CD14-positive monocyte (primary cell): ENCODE results near the gene DDHD1. TPM values are rescaled to one million over a fixed set of nuclear protein-coding genes. Genes with fewer than 3 reads are reported as not detected.
"Not testable (repeated sequence)": the region's sequence is repeated elsewhere in the genome, so short reads cannot be mapped to it uniquely, and the experiment has no call there.

Source experiments
- DNase-seq, 3 donors: peaks; one replicate each; pipeline ENCODE4 v3.0.0-alpha.2; 2011 to 2022
- H2AFZ ChIP-seq: 2 replicates; pipeline ENCODE4 v1.6.0; 2012; ENCODE audit warnings: mild to moderate bottlenecking, low read depth, low read length, inconsistent platforms; ENCODE audit not compliant: insufficient read depth, poor library complexity, severe bottlenecking
- H3K27ac ChIP-seq, 2 donors: 1 replicate in 1 of 2; 2 replicates in 1 of 2; pipeline ENCODE4 v1.5.1; 2012 to 2013; ENCODE audit warnings: low read length in 2 of 2, control low read depth in 1 of 2, inconsistent platforms in 1 of 2, low read depth in 1 of 2, mild to moderate bottlenecking in 1 of 2
- H3K27me3 ChIP-seq, 2 donors: one replicate each; pipeline versions ENCODE4 v1.6.0 to v1.6.1; 2011 to 2013; ENCODE audit warnings: low read length in 2 of 2; ENCODE audit not compliant: control insufficient read depth in 2 of 2, insufficient read depth in 2 of 2
- H3K36me3 ChIP-seq, 2 donors: replicated peaks in 1 of 2; 1 replicate in 1 of 2; 2 replicates in 1 of 2; pipeline versions ENCODE4 v1.5.1 to v1.6.1; 2012 to 2013; ENCODE audit warnings: low read length in 2 of 2, control low read depth in 1 of 2, inconsistent platforms in 1 of 2, mild to moderate bottlenecking in 1 of 2; ENCODE audit not compliant: insufficient read depth in 2 of 2, control insufficient read depth in 1 of 2
- H3K4me1 ChIP-seq, 2 donors: 1 replicate in 1 of 2; 2 replicates in 1 of 2; pipeline versions ENCODE4 v1.5.1 to v1.6.1; 2012 to 2013; ENCODE audit warnings: low read length in 2 of 2, control low read depth in 1 of 2, inconsistent platforms in 1 of 2, mild to moderate bottlenecking in 1 of 2, moderate library complexity in 1 of 2; ENCODE audit not compliant: insufficient read depth in 2 of 2, control insufficient read depth in 1 of 2
- H3K4me2 ChIP-seq: replicated peaks from 2 replicates; pipeline ENCODE3; 2012; ENCODE audit warnings: low read length, moderate library complexity, mild to moderate bottlenecking; ENCODE audit not compliant: poor library complexity, severe bottlenecking; ENCODE audit errors: extremely low read depth
- H3K4me3 ChIP-seq, 3 experiments: fragments of 200-600 bp in 1 of 3; sonication (generic) in 1 of 3; replicated peaks in 1 of 3; 1 replicate in 2 of 3; 2 replicates in 1 of 3; pipeline ENCODE4 v1.5.1; 2011 to 2013; ENCODE audit warnings: low read length in 3 of 3, mild to moderate bottlenecking in 3 of 3, control low read depth in 2 of 3, low read depth in 2 of 3, inconsistent platforms in 1 of 3, moderate library complexity in 1 of 3
- H3K79me2 ChIP-seq: 2 replicates; pipeline ENCODE4 v1.6.0; 2012; ENCODE audit warnings: mild to moderate bottlenecking, control low read depth, inconsistent platforms, low read length, moderate library complexity; ENCODE audit not compliant: insufficient read depth
- H3K9ac ChIP-seq: 2 replicates; pipeline ENCODE4 v1.6.0; 2017; ENCODE audit warnings: low read length, mild to moderate bottlenecking; ENCODE audit not compliant: insufficient read depth, poor library complexity, severe bottlenecking
- H3K9me3 ChIP-seq, 2 donors: replicated peaks in 1 of 2; 1 replicate in 1 of 2; 2 replicates in 1 of 2; pipeline versions ENCODE4 v1.5.1 to v1.6.1; 2012 to 2013; ENCODE audit warnings: low read length in 2 of 2, control low read depth in 1 of 2; ENCODE audit not compliant: control insufficient read depth in 1 of 2, insufficient read depth in 1 of 2
- H4K20me1 ChIP-seq: 2 replicates; pipeline ENCODE4 v1.6.0; 2012; ENCODE audit warnings: mild to moderate bottlenecking, low read length, control low read depth, moderate library complexity; ENCODE audit not compliant: insufficient read depth
- H3K27ac Mint-ChIP-seq, 7 donors: one replicate each; pipeline ENCODE4 v1.8.0; 2020; ENCODE audit warnings: mild to moderate bottlenecking in 7 of 7, mixed read lengths in 7 of 7, moderate library complexity in 6 of 7, inconsistent platforms in 2 of 7
- H3K27me3 Mint-ChIP-seq, 3 donors: one replicate each; pipeline ENCODE4 v1.8.0; 2021 to 2022; ENCODE audit warnings: low read depth in 3 of 3, mild to moderate bottlenecking in 3 of 3, mixed read lengths in 3 of 3, moderate library complexity in 3 of 3, inconsistent platforms in 1 of 3
- H3K36me3 Mint-ChIP-seq, 2 donors: one replicate each; pipeline ENCODE4 v1.8.0; 2020; ENCODE audit warnings: mixed read lengths in 2 of 2, inconsistent platforms in 1 of 2, mild to moderate bottlenecking in 1 of 2
- H3K4me1 Mint-ChIP-seq: one replicate; pipeline ENCODE4 v1.8.0; 2020; ENCODE audit warnings: mild to moderate bottlenecking, mixed read lengths
- H3K4me3 Mint-ChIP-seq, 2 donors: one replicate each; pipeline ENCODE4 v1.8.0; 2020; ENCODE audit warnings: mild to moderate bottlenecking in 2 of 2, mixed read lengths in 2 of 2, moderate library complexity in 1 of 2
- H3K9me3 Mint-ChIP-seq, 7 donors: one replicate each; pipeline ENCODE4 v1.8.0; 2020 to 2022; ENCODE audit warnings: mixed read lengths in 7 of 7, mild to moderate bottlenecking in 6 of 7, moderate library complexity in 6 of 7, inconsistent platforms in 2 of 7
- CTCF ChIP-seq: fragments of 200-600 bp; IDR thresholded peaks from one replicate; pipeline ENCODE4 v1.8.0; 2022; ENCODE audit warnings: antibody characterized with exemption, mild to moderate bottlenecking
- WGBS: methylation state at CpG from one replicate; pipeline ENCODE4 v1.1.5; 2013; ENCODE audit warnings: missing lambda C conversion rate; ENCODE audit not compliant: insufficient coverage; 5-methylcytosine and 5-hydroxymethylcytosine counted together
- intact Hi-C, 2 donors: fragments of 100-400 bp; cut with micrococcal nuclease; formaldehyde crosslinking; loops; one replicate each; pipeline versions ENCODE4 v1.15.0 to v1.15.1; 2023
- polyA plus RNA-seq, 3 donors: library from polyadenylated mRNA; depleted of rRNA in 1 of 3; unstranded in 2 of 3; stranded (reverse) in 1 of 3; fragments of 300-500 nt in 2 of 3; fragments of >200 nt in 1 of 3; fragmentation: Illumina TruSeq in 2 of 3; gene quantifications; 1 replicate in 2 of 3; 2 replicates in 1 of 3; pipeline ENCODE4 v1.2.3, GENCODE V29; 2012 to 2021

DDHD1 gene
- polyA plus RNA-seq, 3 donors: 2.2 to 7.0 (median 3.1) TPM

GRCh38 chr14:53093206-53093605 is 59.9 kb downstream of the DDHD1 start:
- Mint-ChIP-seq H3K4me1 (no peaks in the 10 kb centered on the region), H3K36me3 (peaks cover 12 to 15% of the 10 kb centered on the region in 2 donors)
- no peaks in the 10 kb centered on the region for H3K27me3 ChIP-seq

GRCh38 chr14:53090853-53091252 is 62.3 kb downstream of the DDHD1 start:
- H3K4me3 Mint-ChIP-seq: no peak overlapping the region
- no CpG with 5 or more reads among the region's 2 CpGs for WGBS
- Histone ChIP-seq H3K9ac (no peak overlapping the region), H3K27ac (no peak overlapping the region), H3K4me2 (no peak overlapping the region), H4K20me1 (no peaks in the 10 kb centered on the region), H3K4me3 (no peak overlapping the region), H2AFZ (no peak overlapping the region), H3K4me1 (no peaks in the 10 kb centered on the region), H3K79me2 (no peaks in the 10 kb centered on the region), H3K36me3 (peaks cover 4 to 13% of the 10 kb centered on the region in 2 donors), H3K9me3 (no peaks in the 10 kb centered on the region), H3K27me3 (no peaks in the 10 kb centered on the region)
- H3K27me3 Mint-ChIP-seq: no peaks in the 10 kb centered on the region
- H3K27ac Mint-ChIP-seq: no peak overlapping the region
- no peaks in the 10 kb centered on the region for H3K4me1 Mint-ChIP-seq
- intact Hi-C loops: no loop called here
- no peak for DNase-seq
- H3K36me3 Mint-ChIP-seq: peaks cover 15 to 21% of the 10 kb centered on the region in 2 donors
- peaks cover 0 to 14% (median 9%) of the 10 kb centered on the region in 7 donors for H3K9me3 Mint-ChIP-seq
- no peak for TF ChIP-seq CTCF

More at GRCh38 chr14:53093206-53093605, 59.9 kb downstream of the DDHD1 start:
- Mint-ChIP-seq H3K27me3 (no peaks in the 10 kb centered on the region), H3K9me3 (peaks cover 0 to 13% (median 5%) of the 10 kb centered on the region in 7 donors), H3K4me3 (no peak overlapping the region), H3K27ac (no peak overlapping the region)
- H3K4me1 ChIP-seq: no peaks in the 10 kb centered on the region
- H3K9me3 ChIP-seq: no peaks in the 10 kb centered on the region
- H3K9ac ChIP-seq: no peak overlapping the region
- no peak overlapping the region for H3K4me3 ChIP-seq
- DNase-seq: no peak
- no peak overlapping the region for H3K27ac ChIP-seq
- no peak overlapping the region for H3K4me2 ChIP-seq
- no CpG with 5 or more reads among the region's 1 CpG for WGBS
- intact Hi-C loops: no loop called here
- TF ChIP-seq CTCF: no peak
- no peaks in the 10 kb centered on the region for H4K20me1 ChIP-seq
- no peaks in the 10 kb centered on the region for H3K79me2 ChIP-seq
- H3K36me3 ChIP-seq: peaks cover 4 to 13% of the 10 kb centered on the region in 2 donors
- H2AFZ ChIP-seq: no peak overlapping the region

GRCh38 chr14:53084954-53085353 is 68.2 kb downstream of the DDHD1 start:
- DNase-seq, H3K27ac Mint-ChIP-seq, H3K9ac ChIP-seq, H3K4me1 Mint-ChIP-seq, H2AFZ ChIP-seq, H3K4me1 ChIP-seq, H3K27ac ChIP-seq, H3K27me3 ChIP-seq, H3K4me3 ChIP-seq, H3K4me2 ChIP-seq, H3K27me3 Mint-ChIP-seq, intact Hi-C loops, H3K4me3 Mint-ChIP-seq, H3K79me2 ChIP-seq, H3K9me3 ChIP-seq, H3K36me3 ChIP-seq, H4K20me1 ChIP-seq: not testable (repeated sequence)
- 99% methylated on average over 7 of the region's 7 CpGs for WGBS
- Mint-ChIP-seq H3K9me3 (peaks cover 0 to 14% (median 9%) of the 10 kb centered on the region in 7 donors), H3K36me3 (peaks cover 35 to 36% of the 10 kb centered on the region in 2 donors)
